HEK293 (cell line): Measurements from ENCODE around the gene CACNA1D.

ENCODE experiments used
- ZNF416 ChIP-seq: fragments of 450-650 bp; formaldehyde crosslinking; IDR thresholded peaks from 2 replicates; pipeline ENCODE4 v1.5.1; 2016; ENCODE audit warnings: missing biosample characterization, missing genetic modification characterization
- ZNF571 ChIP-seq: fragments of 450-650 bp; formaldehyde crosslinking; IDR thresholded peaks from 2 replicates; pipeline ENCODE4 v1.5.0; 2017; ENCODE audit warnings: missing biosample characterization, missing genetic modification characterization
- ZNF585B ChIP-seq: fragments of 450-650 bp; formaldehyde crosslinking; IDR thresholded peaks from 2 replicates; pipeline ENCODE4 v1.5.1; 2016; ENCODE audit warnings: missing biosample characterization, missing genetic modification characterization
- ZNF610 ChIP-seq: fragments of 450-650 bp; formaldehyde crosslinking; IDR thresholded peaks from 2 replicates; pipeline ENCODE4 v1.5.1; 2016; ENCODE audit warnings: missing biosample characterization, missing genetic modification characterization, borderline replicate concordance
- TF ChIP-seq, protein P1 (sequence below): fragments of 450-650 bp; formaldehyde crosslinking; IDR thresholded peaks from 2 replicates; pipeline ENCODE4 v1.5.1; 2016; ENCODE audit warnings: missing biosample characterization, missing genetic modification characterization
- TF ChIP-seq, protein P2 (sequence below): fragments of 450-650 bp; formaldehyde crosslinking; IDR thresholded peaks from 2 replicates; pipeline ENCODE4 v1.5.1; 2016; ENCODE audit warnings: missing biosample characterization, missing genetic modification characterization, low read depth
- TF ChIP-seq, protein P3 (sequence below): fragments of 450-650 bp; formaldehyde crosslinking; IDR thresholded peaks from 2 replicates; pipeline ENCODE4 v1.5.1; 2016; ENCODE audit warnings: missing biosample characterization, missing genetic modification characterization

DNA sequence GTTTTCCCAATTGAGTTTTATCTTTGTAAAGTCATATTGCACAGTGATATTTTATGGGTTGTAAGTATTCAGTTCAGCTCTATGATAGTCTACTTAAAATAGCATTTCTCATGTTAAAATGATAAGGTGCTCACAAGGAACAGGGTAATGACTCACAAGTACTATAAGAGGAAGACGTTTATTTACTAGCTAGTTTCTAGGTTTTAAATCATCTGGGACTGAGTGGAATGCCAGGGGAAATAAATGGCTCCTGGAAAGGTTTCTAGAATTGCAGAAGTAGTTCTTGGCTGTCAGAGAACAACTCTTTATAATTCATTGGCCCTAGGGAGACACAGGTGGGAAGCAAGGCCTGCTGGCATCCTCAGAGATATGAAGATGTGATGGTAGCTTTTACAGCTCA, 239.0 kb downstream of the CACNA1D start:
- TF ChIP-seq, protein P1, sequence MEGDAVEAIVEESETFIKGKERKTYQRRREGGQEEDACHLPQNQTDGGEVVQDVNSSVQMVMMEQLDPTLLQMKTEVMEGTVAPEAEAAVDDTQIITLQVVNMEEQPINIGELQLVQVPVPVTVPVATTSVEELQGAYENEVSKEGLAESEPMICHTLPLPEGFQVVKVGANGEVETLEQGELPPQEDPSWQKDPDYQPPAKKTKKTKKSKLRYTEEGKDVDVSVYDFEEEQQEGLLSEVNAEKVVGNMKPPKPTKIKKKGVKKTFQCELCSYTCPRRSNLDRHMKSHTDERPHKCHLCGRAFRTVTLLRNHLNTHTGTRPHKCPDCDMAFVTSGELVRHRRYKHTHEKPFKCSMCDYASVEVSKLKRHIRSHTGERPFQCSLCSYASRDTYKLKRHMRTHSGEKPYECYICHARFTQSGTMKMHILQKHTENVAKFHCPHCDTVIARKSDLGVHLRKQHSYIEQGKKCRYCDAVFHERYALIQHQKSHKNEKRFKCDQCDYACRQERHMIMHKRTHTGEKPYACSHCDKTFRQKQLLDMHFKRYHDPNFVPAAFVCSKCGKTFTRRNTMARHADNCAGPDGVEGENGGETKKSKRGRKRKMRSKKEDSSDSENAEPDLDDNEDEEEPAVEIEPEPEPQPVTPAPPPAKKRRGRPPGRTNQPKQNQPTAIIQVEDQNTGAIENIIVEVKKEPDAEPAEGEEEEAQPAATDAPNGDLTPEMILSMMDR (tag by site-specific recombination) = no peak
- TF ChIP-seq ZNF571 = no peak
- TF ChIP-seq, protein P2, sequence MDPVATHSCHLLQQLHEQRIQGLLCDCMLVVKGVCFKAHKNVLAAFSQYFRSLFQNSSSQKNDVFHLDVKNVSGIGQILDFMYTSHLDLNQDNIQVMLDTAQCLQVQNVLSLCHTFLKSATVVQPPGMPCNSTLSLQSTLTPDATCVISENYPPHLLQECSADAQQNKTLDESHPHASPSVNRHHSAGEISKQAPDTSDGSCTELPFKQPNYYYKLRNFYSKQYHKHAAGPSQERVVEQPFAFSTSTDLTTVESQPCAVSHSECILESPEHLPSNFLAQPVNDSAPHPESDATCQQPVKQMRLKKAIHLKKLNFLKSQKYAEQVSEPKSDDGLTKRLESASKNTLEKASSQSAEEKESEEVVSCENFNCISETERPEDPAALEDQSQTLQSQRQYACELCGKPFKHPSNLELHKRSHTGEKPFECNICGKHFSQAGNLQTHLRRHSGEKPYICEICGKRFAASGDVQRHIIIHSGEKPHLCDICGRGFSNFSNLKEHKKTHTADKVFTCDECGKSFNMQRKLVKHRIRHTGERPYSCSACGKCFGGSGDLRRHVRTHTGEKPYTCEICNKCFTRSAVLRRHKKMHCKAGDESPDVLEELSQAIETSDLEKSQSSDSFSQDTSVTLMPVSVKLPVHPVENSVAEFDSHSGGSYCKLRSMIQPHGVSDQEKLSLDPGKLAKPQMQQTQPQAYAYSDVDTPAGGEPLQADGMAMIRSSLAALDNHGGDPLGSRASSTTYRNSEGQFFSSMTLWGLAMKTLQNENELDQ = no peak
- TF ChIP-seq, protein P3, sequence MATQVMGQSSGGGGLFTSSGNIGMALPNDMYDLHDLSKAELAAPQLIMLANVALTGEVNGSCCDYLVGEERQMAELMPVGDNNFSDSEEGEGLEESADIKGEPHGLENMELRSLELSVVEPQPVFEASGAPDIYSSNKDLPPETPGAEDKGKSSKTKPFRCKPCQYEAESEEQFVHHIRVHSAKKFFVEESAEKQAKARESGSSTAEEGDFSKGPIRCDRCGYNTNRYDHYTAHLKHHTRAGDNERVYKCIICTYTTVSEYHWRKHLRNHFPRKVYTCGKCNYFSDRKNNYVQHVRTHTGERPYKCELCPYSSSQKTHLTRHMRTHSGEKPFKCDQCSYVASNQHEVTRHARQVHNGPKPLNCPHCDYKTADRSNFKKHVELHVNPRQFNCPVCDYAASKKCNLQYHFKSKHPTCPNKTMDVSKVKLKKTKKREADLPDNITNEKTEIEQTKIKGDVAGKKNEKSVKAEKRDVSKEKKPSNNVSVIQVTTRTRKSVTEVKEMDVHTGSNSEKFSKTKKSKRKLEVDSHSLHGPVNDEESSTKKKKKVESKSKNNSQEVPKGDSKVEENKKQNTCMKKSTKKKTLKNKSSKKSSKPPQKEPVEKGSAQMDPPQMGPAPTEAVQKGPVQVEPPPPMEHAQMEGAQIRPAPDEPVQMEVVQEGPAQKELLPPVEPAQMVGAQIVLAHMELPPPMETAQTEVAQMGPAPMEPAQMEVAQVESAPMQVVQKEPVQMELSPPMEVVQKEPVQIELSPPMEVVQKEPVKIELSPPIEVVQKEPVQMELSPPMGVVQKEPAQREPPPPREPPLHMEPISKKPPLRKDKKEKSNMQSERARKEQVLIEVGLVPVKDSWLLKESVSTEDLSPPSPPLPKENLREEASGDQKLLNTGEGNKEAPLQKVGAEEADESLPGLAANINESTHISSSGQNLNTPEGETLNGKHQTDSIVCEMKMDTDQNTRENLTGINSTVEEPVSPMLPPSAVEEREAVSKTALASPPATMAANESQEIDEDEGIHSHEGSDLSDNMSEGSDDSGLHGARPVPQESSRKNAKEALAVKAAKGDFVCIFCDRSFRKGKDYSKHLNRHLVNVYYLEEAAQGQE (tag by site-specific recombination) = no peak
- no peak for TF ChIP-seq ZNF610 (tag by site-specific recombination)
- no peak for TF ChIP-seq ZNF585B (tag by site-specific recombination)
- TF ChIP-seq ZNF416 (tag by site-specific recombination) = no peak
